ENCODE results near the gene SRPX2. TPM values are rescaled to one million over a fixed set of nuclear protein-coding genes. Genes with fewer than 3 reads are reported as not detected.

SRPX2 gene
- total RNA-seq, 2 experiments from 2014 or later: not detected

DNA sequence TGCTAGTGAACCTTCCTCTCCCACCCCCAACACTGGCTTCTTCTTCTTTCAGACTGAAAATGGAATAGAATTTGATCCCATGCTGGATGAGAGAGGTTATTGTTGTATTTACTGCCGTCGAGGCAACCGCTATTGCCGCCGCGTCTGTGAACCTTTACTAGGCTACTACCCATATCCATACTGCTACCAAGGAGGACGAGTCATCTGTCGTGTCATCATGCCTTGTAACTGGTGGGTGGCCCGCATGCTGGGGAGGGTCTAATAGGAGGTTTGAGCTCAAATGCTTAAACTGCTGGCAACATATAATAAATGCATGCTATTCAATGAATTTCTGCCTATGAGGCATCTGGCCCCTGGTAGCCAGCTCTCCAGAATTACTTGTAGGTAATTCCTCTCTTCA lies 44.5 kb upstream of the SRPX2 start:
- Histone ChIP-seq H3K79me2 (ENCODE audit: insufficient read depth, low read depth, low read length) (no peaks in the 10 kb centered on the region), H4K20me1 (ENCODE audit: insufficient read depth, low read length) (no peaks in the 10 kb centered on the region), H3K9me3 (ENCODE audit: low read length) (no peaks in the 10 kb centered on the region), H3K4me1 (ENCODE audit: insufficient read depth, low read length, poor library complexity, severe bottlenecking) (no peaks in the 10 kb centered on the region), H3K9me2 (ENCODE audit: insufficient read depth, low read length) (no peaks in the 10 kb centered on the region), H3K4me2 (ENCODE audit: low read length) (no peak overlapping the region), H3K4me3 (ENCODE audit: low read depth, low read length, poor library complexity, severe bottlenecking) (no peak overlapping the region), H3K27ac (ENCODE audit: low read depth, low read length, poor library complexity, severe bottlenecking) (no peak overlapping the region), H2AFZ (ENCODE audit: low read length) (no peak overlapping the region), H3K36me3 (ENCODE audit: insufficient read depth, low read length) (no peaks in the 10 kb centered on the region)
- ChIA-PET CTCF (ENCODE audit: unreplicated experiment) (no interaction called here), POLR2A (interaction anchor here (1.1 kb wide), 1 partner anchor 877 kb away, joined by 3 read pairs; no protein-coding TSS in a partner anchor)
- TF ChIP-seq EZH2phosphoT487 (IDR thresholded peaks at IDR 0.05; ENCODE audit: borderline replicate concordance, low read depth, low read length): no peak
- TF ChIP-seq, protein P1, sequence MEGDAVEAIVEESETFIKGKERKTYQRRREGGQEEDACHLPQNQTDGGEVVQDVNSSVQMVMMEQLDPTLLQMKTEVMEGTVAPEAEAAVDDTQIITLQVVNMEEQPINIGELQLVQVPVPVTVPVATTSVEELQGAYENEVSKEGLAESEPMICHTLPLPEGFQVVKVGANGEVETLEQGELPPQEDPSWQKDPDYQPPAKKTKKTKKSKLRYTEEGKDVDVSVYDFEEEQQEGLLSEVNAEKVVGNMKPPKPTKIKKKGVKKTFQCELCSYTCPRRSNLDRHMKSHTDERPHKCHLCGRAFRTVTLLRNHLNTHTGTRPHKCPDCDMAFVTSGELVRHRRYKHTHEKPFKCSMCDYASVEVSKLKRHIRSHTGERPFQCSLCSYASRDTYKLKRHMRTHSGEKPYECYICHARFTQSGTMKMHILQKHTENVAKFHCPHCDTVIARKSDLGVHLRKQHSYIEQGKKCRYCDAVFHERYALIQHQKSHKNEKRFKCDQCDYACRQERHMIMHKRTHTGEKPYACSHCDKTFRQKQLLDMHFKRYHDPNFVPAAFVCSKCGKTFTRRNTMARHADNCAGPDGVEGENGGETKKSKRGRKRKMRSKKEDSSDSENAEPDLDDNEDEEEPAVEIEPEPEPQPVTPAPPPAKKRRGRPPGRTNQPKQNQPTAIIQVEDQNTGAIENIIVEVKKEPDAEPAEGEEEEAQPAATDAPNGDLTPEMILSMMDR (conservative IDR thresholded peaks at IDR 0.05; ENCODE audit: low read length): no peak
- intact Hi-C loops (cut with micrococcal nuclease; ENCODE audit: unreplicated experiment): no loop called here
- BruUV-seq (replicated peaks): no TSS peak
- no peak for DNase-seq (ENCODE audit: low spot score)

DNA sequence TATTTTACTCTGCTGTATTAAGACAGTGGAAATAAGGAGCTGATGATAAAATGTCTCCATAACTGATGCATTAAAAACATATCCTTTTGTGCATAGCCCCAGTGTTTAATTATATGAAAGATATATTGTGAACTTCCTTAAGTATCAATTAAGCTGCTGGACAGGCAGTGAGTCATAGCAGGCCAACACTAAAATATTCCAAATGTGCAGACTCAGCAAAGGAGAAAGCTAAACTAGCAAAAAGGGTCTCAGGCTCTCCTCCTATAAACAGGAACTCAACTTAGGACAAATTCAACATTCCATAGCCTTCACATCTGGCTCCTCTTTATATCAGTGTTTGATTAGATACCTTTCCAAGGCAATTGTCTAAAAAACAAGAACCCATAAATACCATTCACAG lies 43.7 kb upstream of the SRPX2 start:
- Histone ChIP-seq H4K20me1 (ENCODE audit: insufficient read depth, low read length) (no peaks in the 10 kb centered on the region), H3K9me2 (ENCODE audit: insufficient read depth, low read length) (no peaks in the 10 kb centered on the region), H2AFZ (ENCODE audit: low read length) (no peak overlapping the region), H3K9me3 (ENCODE audit: low read length) (no peaks in the 10 kb centered on the region), H3K4me3 (ENCODE audit: low read depth, low read length, poor library complexity, severe bottlenecking) (no peak overlapping the region), H3K4me1 (ENCODE audit: insufficient read depth, low read length, poor library complexity, severe bottlenecking) (no peaks in the 10 kb centered on the region), H3K36me3 (ENCODE audit: insufficient read depth, low read length) (no peaks in the 10 kb centered on the region), H3K4me2 (ENCODE audit: low read length) (no peak overlapping the region), H3K79me2 (ENCODE audit: insufficient read depth, low read depth, low read length) (no peaks in the 10 kb centered on the region), H3K27ac (ENCODE audit: low read depth, low read length, poor library complexity, severe bottlenecking) (no peak overlapping the region)
- CTCF ChIA-PET (ENCODE audit: unreplicated experiment): no interaction called here
- TF ChIP-seq EZH2phosphoT487 (IDR thresholded peaks at IDR 0.05; ENCODE audit: borderline replicate concordance, low read depth, low read length): no peak
- TF ChIP-seq, protein P1 (conservative IDR thresholded peaks at IDR 0.05; ENCODE audit: low read length): no peak
- BruUV-seq (replicated peaks): no TSS peak
- intact Hi-C loops (cut with micrococcal nuclease; ENCODE audit: unreplicated experiment): no loop called here
- no peak for DNase-seq (ENCODE audit: low spot score)
- POLR2A ChIA-PET: interaction anchor here (0.8 to 1.1 kb wide), 2 partner anchors 16 to 876 kb away, joined by 3 to 5 read pairs; no protein-coding TSS in a partner anchor

DNA sequence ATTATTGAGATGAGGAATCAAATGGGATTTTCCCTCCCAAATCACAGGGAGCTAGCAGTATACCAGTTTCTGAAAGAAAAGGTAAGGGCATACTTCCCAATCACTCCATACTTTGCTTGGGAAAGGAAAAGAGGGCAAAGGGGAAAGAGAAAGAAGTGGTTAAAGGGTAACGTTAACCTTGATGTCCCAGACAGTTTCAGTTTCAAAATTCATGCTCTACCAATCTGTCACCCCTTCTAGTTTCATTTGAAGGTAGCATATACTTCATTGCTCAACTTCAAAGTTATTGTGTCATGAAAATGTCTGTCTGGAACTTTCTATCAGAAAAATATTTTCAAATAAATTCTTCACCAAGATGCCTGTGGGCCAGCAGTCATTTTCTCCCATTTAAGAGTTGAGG lies 43.2 kb upstream of the SRPX2 start:
- intact Hi-C loops (cut with micrococcal nuclease; ENCODE audit: unreplicated experiment): no loop called here
- no peaks in the 10 kb centered on the region for H3K4me1 ChIP-seq (ENCODE audit: insufficient read depth, low read length, poor library complexity, severe bottlenecking)
- ChIA-PET POLR2A (interaction anchor here (0.8 to 1.1 kb wide), 2 partner anchors 17 to 875 kb away, joined by 3 to 5 read pairs; no protein-coding TSS in a partner anchor), CTCF (ENCODE audit: unreplicated experiment) (no interaction called here)
- H2AFZ ChIP-seq (ENCODE audit: low read length): no peak overlapping the region
- H3K27ac ChIP-seq (ENCODE audit: low read depth, low read length, poor library complexity, severe bottlenecking): no peak overlapping the region
- BruUV-seq (replicated peaks): no TSS peak
- H3K36me3 ChIP-seq (ENCODE audit: insufficient read depth, low read length): no peaks in the 10 kb centered on the region
- H3K9me2 ChIP-seq (ENCODE audit: insufficient read depth, low read length): no peaks in the 10 kb centered on the region
- no peak overlapping the region for H3K4me2 ChIP-seq (ENCODE audit: low read length)
- H4K20me1 ChIP-seq (ENCODE audit: insufficient read depth, low read length): no peaks in the 10 kb centered on the region
- H3K4me3 ChIP-seq (ENCODE audit: low read depth, low read length, poor library complexity, severe bottlenecking): no peak overlapping the region
- DNase-seq (ENCODE audit: low spot score): no peak
- no peaks in the 10 kb centered on the region for H3K79me2 ChIP-seq (ENCODE audit: insufficient read depth, low read depth, low read length)
- H3K9me3 ChIP-seq (ENCODE audit: low read length): no peaks in the 10 kb centered on the region
- TF ChIP-seq EZH2phosphoT487 (IDR thresholded peaks at IDR 0.05; ENCODE audit: borderline replicate concordance, low read depth, low read length): no peak
- TF ChIP-seq, protein P1 (conservative IDR thresholded peaks at IDR 0.05; ENCODE audit: low read length): no peak
